HG03097 (cell line): ENCODE measurements around the gene TCF19.

ENCODE experiments used
- ATAC-seq: cut with Tn5 transposase; IDR thresholded peaks from one replicate; pipeline ENCODE4 v1.9.1; 2021; ENCODE audit not compliant: unreplicated experiment, low FRiP score

The TCF19 gene

DNA sequence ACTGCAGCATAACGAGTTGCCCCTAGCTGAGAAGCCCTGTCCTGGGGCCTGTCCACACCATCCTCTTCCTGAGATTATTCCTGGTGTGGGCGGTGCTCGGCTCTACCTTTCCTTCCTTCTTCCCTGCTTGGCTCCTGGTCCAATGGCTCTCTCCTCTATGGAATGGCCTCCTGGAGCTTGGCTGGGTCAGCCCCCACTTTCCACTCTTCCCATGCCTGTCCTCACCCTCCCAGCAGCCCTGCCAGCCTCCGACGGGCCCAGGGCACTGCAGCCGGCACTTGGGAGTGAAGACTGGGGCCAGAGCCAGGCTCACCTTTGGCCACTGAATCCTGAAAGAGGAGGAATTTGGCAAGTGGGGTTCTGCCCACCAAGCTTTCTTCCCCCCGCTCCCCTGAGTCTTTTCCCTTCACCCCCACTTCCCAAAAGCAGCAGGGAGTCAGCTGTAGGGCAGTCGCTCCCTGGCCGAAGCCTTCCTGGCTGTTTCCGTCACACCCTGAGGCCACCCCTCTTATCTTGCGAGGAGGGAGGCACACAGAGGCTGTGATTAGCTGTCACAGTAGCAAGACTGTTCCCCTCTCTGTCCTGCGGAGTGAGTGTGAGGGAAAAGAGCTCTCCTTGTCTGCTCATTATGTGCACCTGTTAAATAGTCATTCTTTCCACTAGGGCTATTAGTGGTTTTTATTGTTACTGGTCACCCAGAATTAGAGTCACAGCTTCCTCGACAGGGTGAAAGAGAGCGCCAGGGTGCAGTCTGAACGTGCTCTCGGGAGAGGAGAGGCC, 31.8 kb upstream of the TCF19 start:
- ATAC-seq: no peak

DNA sequence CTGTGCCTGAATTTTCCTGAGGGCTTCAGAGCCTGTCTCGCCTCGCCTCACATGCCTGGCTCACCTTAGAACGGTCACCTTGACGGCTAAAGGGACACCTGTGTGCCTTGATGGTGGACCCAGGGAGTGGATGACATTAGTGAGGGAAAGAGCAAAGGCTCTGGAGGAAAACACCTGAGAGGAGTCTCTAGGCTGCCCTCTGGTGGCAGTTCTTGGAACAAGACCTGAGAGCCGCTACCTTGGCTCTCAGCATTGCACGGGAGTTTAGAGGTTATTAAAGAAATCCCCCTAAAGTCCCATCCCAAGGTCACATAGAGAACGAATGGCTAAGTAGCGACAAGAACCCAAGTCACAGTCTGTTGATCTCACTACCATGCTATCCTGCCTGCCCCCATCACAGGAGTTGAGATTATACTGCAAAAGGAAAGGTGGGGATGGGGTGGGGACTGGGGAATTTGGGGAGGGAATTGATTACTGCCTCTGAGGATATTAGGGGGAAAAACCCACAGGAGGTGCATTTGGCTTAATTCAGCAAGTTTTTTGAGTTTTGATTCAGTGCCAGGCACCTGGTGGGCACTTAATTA, 30.2 kb upstream of the TCF19 start:
- no peak for ATAC-seq

DNA sequence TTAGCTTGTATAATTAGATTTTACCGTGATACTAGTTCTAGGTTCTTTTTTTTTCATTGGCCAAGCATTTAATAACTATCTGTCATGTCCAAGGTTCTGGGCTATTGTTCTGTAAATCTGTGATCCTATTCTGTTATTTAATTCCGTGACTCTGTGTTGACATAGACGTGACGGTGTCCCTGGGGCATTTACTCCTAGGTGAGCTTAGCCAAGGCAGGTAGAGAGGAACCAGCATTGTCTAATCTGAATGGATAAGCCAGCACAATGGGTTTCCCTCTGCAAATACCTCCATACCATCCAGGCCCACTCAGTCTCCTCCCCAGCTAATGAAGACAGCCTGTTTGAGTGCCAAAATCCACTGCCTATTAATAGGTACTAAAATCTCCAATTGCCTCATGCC, 29.3 kb upstream of the TCF19 start:
- ATAC-seq: no peak

DNA sequence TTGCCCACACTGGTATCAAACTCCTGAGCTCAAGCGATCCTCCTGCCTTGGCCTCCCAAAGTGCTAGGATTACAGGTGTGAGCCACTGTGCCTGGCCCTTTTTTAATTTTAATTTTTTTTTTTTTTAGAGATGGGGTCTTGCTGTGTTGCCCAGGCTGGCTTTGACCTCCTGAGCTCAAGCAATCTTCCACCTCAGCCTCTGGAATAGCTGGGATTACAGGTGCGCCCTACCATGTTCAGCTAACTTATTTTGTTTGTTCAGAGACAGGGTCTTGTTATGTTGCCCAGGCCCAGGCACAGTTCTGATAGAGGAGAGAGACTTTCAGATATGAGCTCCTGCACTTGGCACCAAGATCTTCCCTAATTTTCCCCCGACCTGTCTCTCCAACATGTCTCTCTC, 27.6 kb upstream of the TCF19 start:
- no peak for ATAC-seq

DNA sequence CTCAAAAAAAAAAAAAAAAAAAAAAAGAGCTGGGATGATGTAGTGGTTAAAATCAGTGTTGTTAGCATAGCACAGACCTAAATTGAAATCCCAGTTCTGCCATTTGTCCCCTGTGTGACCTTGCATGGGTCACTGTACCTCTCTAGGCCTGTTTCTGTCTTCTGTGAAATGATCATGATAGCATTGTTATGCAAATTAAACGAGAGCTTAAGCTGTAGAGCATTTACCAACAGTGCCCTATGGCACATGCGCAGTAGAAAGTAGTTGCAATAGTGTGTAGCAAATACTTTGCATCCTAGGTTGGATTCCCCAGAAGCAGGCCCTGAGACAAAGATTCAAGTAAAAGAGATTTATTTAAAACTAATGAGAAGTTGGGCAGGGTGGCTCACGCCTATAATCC, 26.8 kb upstream of the TCF19 start:
- ATAC-seq: no peak

DNA sequence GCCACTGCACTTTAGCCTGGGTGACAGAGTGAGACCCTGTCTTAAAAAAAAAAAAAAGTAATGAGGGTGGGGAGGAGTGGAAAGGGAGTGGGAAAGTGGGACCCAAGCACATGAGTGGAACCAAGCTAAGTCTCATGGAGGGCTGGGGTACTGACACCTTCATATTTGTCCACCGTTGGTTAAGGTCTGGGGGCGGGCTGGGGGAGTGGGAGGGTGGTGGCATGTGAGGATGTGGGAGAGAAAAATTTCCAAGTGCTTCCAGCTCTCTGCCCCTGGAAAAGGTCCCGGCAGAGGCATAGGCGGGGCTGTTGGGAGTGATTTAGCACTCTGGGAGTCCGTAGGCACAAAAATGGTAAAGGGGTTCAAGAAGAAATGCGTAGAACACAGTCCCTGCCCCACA, 25.6 kb upstream of the TCF19 start:
- no peak for ATAC-seq

DNA sequence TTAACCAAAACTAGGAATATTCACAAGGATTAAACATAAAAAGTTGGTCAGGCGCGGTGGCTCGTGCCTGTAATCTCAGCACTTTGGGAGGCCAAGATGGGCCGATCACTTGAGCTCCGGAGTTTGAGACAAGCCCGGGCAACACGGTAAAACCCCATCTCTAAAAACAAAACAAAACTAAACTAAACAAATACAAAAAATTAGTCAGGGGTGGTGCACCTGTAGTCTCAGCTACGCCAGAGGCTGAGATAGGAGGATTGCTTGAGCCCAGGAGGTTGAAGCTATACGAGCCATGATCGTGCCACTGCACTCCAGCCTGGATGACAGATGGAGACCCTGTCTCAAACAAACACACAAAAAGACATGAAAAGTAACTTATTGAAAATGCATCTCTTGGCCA, 22.7 kb upstream of the TCF19 start:
- no peak for ATAC-seq

DNA sequence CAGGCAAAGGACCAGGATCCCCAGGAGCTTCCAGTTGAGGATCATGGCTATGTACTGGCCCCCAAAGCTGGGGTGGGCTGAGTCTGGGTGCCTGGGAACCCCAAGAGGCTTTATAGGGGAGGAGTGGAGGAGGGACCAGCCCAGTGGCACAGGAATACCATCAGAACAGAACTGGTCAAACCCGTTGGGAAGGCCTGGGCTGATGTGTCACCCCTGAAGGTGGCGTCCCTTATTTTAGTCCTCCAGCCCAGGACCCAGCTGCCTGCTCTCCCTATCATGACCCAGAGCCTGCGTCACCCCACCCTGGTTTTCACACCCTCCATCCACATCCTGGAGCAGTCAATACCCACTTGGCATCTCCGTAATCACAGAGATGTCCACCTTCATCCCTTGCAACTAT, 19.4 kb upstream of the TCF19 start, which contains the start of gene PSORS1C2:
Gene PSORS1C2, minus strand, starts transcription at position 85 of the 400 bp plus-strand sequence. Its CDS starts 40 bp downstream, at position 45.
- ATAC-seq: no peak

DNA sequence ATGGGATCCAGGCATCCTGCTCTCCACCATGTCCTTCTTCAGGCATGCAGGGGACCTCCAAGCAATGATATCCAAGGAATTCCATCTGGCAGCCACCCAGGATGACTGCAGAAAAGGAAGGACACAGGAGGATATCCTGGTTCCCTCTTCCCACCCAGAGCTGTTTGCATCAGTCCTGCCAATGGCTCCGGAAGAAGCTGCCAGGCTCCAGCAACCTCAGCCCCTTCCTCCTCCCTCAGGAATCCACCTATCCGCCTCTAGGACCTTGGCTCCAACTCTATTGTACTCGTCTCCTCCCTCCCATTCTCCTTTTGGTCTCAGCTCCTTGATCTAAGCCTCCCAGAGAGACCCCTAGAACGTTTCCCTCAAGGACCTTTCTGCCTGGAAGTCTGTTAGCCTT, 18.8 kb upstream of the TCF19 start:
- ATAC-seq: no peak

DNA sequence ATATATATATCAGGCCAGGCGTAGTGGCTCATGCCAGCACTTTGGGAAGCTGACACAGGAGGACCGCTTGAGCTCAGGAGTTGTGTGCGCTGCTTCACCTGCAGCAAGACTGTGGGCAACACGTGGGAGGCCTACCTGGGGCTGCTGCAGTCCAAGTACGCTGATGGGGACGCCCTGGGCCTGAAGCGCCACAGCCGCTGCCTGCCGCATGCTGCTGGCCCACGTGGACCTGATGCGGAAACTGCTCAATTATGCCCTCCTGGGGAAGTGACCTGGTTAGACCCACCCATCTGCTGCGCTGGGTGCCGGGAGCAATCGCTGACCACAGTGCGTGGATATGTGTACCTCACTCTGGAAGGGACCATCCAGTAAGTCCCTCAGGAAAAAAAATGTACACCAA, 17.7 kb upstream of the TCF19 start:
- no peak for ATAC-seq

DNA sequence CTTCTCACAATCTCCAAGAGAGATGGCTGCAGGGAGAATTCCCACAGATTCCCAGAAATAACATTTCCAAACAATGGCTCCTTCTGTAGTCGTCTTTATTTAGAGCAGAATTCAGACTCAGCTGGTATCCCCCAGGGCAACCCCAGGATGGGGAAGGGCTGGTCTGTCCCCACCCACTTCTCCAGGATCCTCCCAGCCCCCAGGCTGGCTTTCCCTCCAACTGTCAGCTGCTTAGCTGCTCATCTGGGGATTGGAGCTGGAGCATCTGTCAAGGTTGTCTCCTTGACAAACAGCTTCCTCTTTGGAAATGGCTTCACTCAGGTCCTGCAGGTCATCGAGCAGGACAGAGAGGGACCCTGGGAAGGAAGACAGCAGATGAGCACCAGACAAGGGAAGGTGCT, 16.0 kb upstream of the TCF19 start:
- ATAC-seq: no peak

DNA sequence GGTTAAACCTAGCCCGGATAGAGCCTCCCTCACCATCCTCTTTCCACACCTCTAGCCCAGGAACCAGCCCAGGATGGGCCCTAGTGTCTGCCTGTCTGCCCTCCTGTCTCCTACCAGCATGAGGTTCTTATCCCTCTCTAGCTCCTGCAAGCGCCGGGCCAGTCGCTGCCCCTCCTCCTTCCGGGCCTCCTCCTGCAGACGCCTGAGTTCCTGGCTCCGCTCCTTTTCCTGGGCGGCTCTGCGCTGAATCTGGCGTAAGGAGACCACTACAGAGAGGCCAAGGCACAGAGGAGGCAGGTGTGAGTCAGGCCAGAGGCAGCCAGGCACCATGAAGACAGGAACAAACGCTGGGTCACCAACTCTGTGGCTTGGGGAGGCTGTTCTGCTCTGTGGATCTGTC, 15.2 kb upstream of the TCF19 start:
- no peak for ATAC-seq

DNA sequence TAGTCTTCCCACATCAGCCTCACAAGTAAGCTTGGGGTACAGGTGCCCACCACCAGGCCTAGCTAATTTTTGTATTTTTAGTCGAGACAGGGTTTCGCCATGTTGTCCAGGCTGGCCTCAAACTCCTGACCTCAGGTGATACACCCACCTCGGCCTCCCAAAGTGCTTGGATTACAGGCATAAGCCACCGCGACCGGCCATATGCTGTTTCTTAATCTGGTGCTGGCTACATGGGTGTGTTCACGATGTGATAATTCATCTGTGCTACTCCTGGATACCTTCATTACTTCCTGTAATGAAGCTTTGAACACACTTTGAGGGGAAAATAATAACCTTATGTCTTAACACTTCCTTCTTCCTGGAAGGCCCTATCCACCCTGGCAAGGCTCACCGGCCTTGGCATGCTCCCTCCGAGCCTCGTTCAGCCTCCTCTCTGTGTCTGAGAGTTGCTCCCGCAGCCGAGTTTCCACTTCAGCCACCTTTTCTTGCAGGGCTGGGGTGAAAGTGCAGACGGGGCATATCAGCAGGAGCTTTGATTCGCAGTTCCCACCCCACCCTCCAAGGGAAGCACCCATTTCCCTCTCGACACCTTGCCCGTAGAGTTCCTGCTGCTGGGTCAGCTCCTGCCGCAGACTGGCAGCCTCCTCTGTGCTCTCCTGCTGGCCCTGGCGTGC, 14.0 kb upstream of the TCF19 start:
- ATAC-seq: no peak

DNA sequence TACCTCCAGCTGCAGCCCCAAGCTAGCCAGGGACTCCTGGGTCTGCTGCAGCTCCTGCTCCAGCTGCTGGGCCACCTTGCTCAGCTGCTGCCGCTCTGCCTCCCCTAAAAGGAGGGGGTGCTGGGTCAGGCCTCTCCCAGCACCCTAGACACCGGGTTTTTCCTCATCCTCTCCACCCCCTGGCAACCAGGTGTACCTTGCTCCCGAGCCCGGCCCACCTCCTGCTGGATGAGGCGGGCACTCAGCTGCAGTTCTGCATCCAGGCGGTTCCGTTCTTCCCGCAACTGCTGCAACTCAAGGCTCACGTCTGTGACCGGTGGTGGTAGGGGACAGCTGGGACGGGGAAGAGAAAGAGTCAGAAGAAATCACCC, 13.4 kb upstream of the TCF19 start:
- ATAC-seq: no peak

DNA sequence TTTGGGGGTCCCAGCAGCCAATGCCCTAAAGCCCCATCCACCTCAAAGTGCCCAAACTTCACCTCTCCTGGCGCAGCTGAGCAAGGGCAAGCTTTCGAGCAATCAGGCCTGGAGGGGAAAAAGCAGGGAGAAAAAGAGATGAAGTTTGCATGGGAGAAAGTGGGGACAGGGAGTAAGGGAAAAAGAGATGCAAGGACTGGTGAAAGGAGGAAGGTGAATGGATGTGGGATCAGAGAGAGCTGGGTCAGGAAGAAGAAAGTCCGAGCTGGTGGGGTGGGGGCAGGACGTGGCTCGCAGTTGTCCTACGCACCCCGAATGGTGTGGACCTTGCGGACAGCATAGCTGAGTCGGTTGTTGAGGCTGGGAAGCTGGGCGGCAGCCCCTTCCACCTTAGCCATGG, 13.0 kb upstream of the TCF19 start:
- no peak for ATAC-seq

DNA sequence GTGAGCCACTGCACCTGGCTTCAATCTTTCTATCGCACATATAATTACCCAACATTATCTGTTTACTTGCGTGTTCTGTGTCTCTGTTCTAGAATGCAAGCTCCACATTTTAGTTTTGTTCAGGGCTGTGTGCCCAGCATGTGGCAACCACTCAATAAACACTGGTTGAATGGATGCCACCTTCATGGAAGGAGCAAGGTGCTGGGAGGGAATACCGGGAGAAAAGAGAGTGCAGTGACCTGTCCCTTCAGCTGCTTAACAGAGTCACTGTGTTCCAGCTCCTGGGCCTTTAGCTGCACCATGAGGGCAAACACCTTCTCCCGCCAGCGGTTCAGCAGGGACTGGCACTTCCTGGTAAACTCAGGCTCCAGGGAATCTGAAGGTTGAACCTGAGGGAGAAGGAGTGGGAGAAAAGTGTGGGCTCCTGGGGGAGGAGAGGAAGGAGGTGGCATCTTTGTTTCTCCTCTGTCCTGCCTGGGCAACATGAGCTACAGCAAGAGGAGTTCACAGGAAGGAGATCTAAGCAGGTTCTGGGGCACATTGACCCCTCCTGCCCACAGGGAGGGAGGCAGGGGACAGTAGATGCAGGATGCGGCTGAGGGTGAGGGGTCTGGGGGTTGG, 8.5 kb upstream of the TCF19 start:
- ATAC-seq: no peak

DNA sequence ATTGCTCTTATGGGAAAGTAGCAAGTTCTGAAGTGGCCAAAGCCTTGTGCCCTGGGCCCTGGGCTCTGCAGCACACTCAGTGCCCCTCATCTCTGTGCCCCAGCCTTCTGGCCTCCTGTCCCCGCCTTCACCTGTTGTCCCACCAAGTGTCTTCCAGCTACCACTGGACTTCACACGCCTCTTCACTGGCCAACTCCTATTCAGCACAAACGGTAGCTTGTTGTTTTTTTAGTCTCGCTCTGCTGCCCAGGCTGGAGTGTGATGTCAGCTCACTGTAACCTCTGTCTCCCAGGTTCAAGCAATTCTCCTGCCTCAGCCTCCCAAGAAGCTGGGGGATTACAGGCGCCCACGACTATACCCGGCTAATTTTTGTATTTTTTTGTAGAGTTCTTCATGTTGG, 5.6 kb upstream of the TCF19 start:
- ATAC-seq: no peak

DNA sequence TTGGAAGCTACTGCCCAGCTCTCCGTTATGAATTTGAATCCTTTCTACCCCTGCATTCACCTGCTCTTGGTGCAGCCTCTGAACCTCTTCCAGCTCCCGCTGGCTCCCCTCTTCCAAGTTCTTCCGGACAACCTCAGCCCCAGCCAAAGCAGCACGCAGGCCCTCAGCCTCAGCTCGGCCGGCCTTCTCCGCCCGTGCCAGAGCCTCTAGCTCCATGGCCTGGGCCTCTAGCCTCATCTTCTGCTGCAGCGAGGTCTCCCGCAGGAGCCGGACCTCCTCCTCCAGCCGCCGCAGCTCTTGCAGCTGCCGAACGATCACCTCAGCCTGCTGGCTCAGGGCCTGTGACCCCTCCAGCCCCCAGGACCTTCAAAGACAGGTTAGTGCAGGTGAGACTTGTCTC, 4.0 kb upstream of the TCF19 start:
- ATAC-seq: no peak

DNA sequence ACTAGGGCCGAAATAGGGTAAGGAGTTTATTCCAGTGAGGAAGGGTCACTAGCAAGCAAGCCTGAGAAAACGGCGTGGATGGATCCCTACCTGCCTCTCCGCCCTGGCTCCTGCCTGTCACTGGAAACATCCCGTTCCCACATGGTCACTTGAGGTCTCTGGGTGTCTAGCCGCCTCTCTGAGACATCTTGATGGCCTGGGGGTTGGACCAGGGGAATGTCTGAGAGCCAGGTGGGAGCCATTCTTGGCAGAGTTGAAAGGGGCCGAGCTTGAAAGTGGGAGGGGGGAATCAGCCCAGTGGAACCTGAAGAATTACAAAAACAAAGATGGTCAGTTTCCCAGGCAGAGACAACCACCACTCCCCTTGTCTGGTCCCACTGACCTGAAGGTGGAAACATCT, 1.7 kb upstream of the TCF19 start:
- no peak for ATAC-seq

DNA sequence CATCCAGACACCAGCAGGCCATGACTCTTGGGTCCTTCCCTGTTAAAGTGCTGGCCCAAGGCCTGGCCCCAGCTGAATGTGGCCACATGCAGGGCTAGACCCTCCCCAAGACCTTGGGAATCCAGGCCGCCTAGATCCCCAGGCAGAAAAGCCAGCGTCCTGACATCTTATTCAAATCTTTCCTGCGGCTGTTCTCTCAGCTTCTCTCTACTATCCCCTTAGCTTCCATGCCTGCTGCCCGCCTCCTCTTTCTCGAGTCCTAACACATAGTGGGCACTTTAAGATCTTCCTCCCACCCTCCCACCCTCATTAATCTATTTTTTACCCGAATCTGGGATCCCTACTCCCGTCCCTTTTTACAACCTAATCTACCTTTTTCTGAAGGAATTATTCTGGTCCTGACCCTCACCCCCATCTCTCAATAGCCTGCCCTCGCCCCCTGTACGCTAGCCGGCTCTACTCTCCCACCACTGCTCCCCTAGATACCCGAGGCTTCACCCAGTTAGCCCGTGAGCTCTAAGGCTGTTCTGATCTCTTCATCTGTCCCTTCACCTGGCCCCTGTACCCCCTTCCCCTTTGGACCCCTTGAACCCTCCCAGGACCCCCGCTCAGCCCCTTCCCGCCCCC, 763 bp upstream of the TCF19 start, which contains the start of gene CCHCR1:
Gene CCHCR1, minus strand, starts transcription at position 290 of the 627 bp plus-strand sequence. Its CDS starts 202 bp downstream, at position 88.
- ATAC-seq: no peak
